B cell (primary cell): ENCODE data around the gene COX7A1. TPM values are rescaled to one million over a fixed set of nuclear protein-coding genes. Genes with fewer than 3 reads are reported as not detected.

Experiments used
- ATAC-seq: fragments of 200-7000 bp; cut with Tn5 transposase; one replicate; pipeline ENCODE4 v1.10.0; 2021; ENCODE audit warnings: low read depth, mild to moderate bottlenecking, moderate number of reproducible peaks, moderate library complexity
- CTCF ChIA-PET: fragments of 350-600 bp; sonication (Branson Sonifier 250); formaldehyde crosslinking; loops from one replicate; lab custom pipeline; 2021; ENCODE audit warnings: antibody characterized with exemption, inconsistent platforms; lab: Charles Lee
- POLR2A ChIA-PET: fragments of 350-600 bp; sonication (Branson Sonifier 250); formaldehyde crosslinking; loops from one replicate; lab custom pipeline; 2021; ENCODE audit warnings: antibody characterized with exemption; lab: Charles Lee
- DNase-seq: peaks from one replicate; pipeline ENCODE4 v3.0.0; 2013
- H2AFZ ChIP-seq: 2 replicates; pipeline ENCODE4 v1.6.1; 2012; ENCODE audit warnings: mild to moderate bottlenecking, low read depth, low read length; ENCODE audit not compliant: insufficient read depth, poor library complexity, severe bottlenecking
- H3K27ac ChIP-seq, 2 donors: 1 replicate in 1 of 2; 2 replicates in 1 of 2; pipeline ENCODE4 v1.5.1; 2012 to 2013; ENCODE audit warnings: low read length in 2 of 2, mild to moderate bottlenecking in 2 of 2, moderate library complexity in 1 of 2
- H3K27me3 ChIP-seq, 4 experiments: fragments of 200-600 bp in 1 of 4; sonication (generic) in 1 of 4; replicated peaks in 1 of 4; 1 replicate in 2 of 4; 2 replicates in 2 of 4; pipeline versions ENCODE4 v1.6.1 to v1.7.0; 2013 to 2016; ENCODE audit warnings: low read length in 3 of 4, mild to moderate bottlenecking in 2 of 4, mixed read lengths in 1 of 4, moderate library complexity in 1 of 4; ENCODE audit not compliant: insufficient read depth in 4 of 4, control insufficient read depth in 3 of 4; ENCODE audit errors: control extremely low read depth in 1 of 4
- H3K36me3 ChIP-seq, 2 experiments: replicated peaks in 1 of 2; 1 replicate in 1 of 2; 2 replicates in 1 of 2; pipeline versions ENCODE4 v1.6.1 to v1.7.1; 2013; ENCODE audit warnings: low read length in 1 of 2; ENCODE audit not compliant: insufficient read depth in 2 of 2, control insufficient read depth in 1 of 2; ENCODE audit errors: control extremely low read depth in 1 of 2, extremely low read depth in 1 of 2
- H3K4me1 ChIP-seq, 2 donors: fragments of 200-600 bp in 1 of 2; sonication (generic) in 1 of 2; 1 replicate in 1 of 2; 2 replicates in 1 of 2; pipeline versions ENCODE4 v1.5.1 to v1.6.1; 2013 to 2017; ENCODE audit warnings: low read length in 2 of 2; ENCODE audit not compliant: control insufficient read depth in 2 of 2, insufficient read depth in 2 of 2
- H3K4me2 ChIP-seq: replicated peaks from 2 replicates; pipeline ENCODE3; 2012; ENCODE audit warnings: mild to moderate bottlenecking, low read depth, low read length; ENCODE audit not compliant: poor library complexity, severe bottlenecking
- H3K4me3 ChIP-seq, 5 experiments: fragments of 200-600 bp in 1 of 5; sonication (generic) in 1 of 5; 1 replicate in 3 of 5; 2 replicates in 2 of 5; pipeline versions ENCODE4 v1.5.1 to v1.7.0; 2011 to 2016; ENCODE audit warnings: low read length in 4 of 5, mild to moderate bottlenecking in 4 of 5, low read depth in 2 of 5, control low read depth in 1 of 5, moderate library complexity in 1 of 5; ENCODE audit not compliant: insufficient read depth in 1 of 5; ENCODE audit errors: control extremely low read depth in 1 of 5, extremely low read depth in 1 of 5
- H3K79me2 ChIP-seq: fragments of 200-600 bp; sonication (generic); one replicate; pipeline ENCODE4 v1.6.0; 2016; ENCODE audit warnings: low read length; ENCODE audit not compliant: control insufficient read depth, insufficient read depth
- H3K9ac ChIP-seq: fragments of 200-600 bp; sonication (generic); 2 replicates; pipeline ENCODE4 v1.6.1; 2017; ENCODE audit warnings: mild to moderate bottlenecking, low read length, moderate library complexity
- H3K9me3 ChIP-seq, 3 donors: one replicate each; pipeline versions ENCODE4 v1.6.1 to v1.7.1; 2013; ENCODE audit warnings: low read length in 2 of 3; ENCODE audit not compliant: control insufficient read depth in 2 of 3, insufficient read depth in 1 of 3; ENCODE audit errors: control extremely low read depth in 1 of 3
- H4K20me1 ChIP-seq: 2 replicates; pipeline ENCODE4 v1.6.0; 2012; ENCODE audit warnings: mild to moderate bottlenecking, low read length; ENCODE audit not compliant: insufficient read depth, control insufficient read depth, poor library complexity, severe bottlenecking
- H3K27ac Mint-ChIP-seq: one replicate; pipeline ENCODE4 v1.8.0; 2021; ENCODE audit warnings: mixed read lengths
- H3K27me3 Mint-ChIP-seq: one replicate; pipeline ENCODE4 v1.8.0; 2021; ENCODE audit warnings: mixed read lengths
- H3K4me1 Mint-ChIP-seq: one replicate; pipeline ENCODE4 v1.8.0; 2021; ENCODE audit warnings: mixed read lengths
- H3K4me3 Mint-ChIP-seq: one replicate; pipeline ENCODE4 v1.8.0; 2021; ENCODE audit warnings: mixed read lengths
- H3K9me3 Mint-ChIP-seq: one replicate; pipeline ENCODE4 v1.8.0; 2022; ENCODE audit warnings: mixed read lengths; ENCODE audit not compliant: insufficient read depth
- CTCF ChIP-seq: fragments of 200-600 bp; IDR thresholded peaks from one replicate; pipeline ENCODE4 v1.8.0; 2022; ENCODE audit warnings: antibody characterized with exemption, mild to moderate bottlenecking
- EZH2 ChIP-seq: IDR thresholded peaks from 2 replicates; pipeline ENCODE4 v1.6.1; 2012; ENCODE audit warnings: borderline replicate concordance, low read depth, mild to moderate bottlenecking, moderate library complexity, low read length; ENCODE audit not compliant: insufficient read depth, poor library complexity, severe bottlenecking
- WGBS: methylation state at CpG from one replicate; pipeline ENCODE4 v1.1.5; 2013; ENCODE audit warnings: missing lambda C conversion rate; ENCODE audit not compliant: insufficient coverage; 5-methylcytosine and 5-hydroxymethylcytosine counted together
- intact Hi-C: fragments of 100-400 bp; cut with micrococcal nuclease; formaldehyde crosslinking; loops from one replicate; pipeline ENCODE4 v1.10.0; 2022
- polyA plus RNA-seq: library from polyadenylated mRNA; depleted of rRNA; stranded (reverse); fragments of >200 nt; gene quantifications from 2 replicates; pipeline ENCODE4 v1.2.3, GENCODE V29; 2012
- total RNA-seq, 2 donors: library from RNA; stranded (reverse); fragments of 120-200 nt in 1 of 2; gene quantifications; 1 replicate in 1 of 2; 2 replicates in 1 of 2; pipeline versions ENCODE4 v1.2.3 to v1.2.4, GENCODE V29; 2013 to 2022

The COX7A1 gene
- total and polyA plus RNA-seq, 2 donors (not counting 1 experiment from before 2014, with no cell fraction given), result not detected

- H2AFZ ChIP-seq, result peak within 1 kb of the TSS; percentile 92
- intact Hi-C loops, result loop anchor here (1.0 kb wide), 3 partner anchors 11 to 144 kb away; partner anchors contain the start of genes SDHAF1 and ZNF565
- peaks cover 19% of the 10 kb centered on the region for H4K20me1 ChIP-seq
- Mint-ChIP-seq H3K4me1 (peaks cover 15% of the 10 kb centered on the region), H3K27ac (peak within 1 kb of the TSS; percentile 94), H3K27me3 (no peaks in the 10 kb centered on the region), H3K4me3 (peak within 1 kb of the TSS; percentile 96), H3K9me3 (no peaks in the 10 kb centered on the region)
- ChIA-PET POLR2A (interaction anchor here (0.6 to 3.9 kb wide), 4 partner anchors 11 to 872 kb away, joined by 3 to 33 read pairs (median 6); partner anchors contain the start of genes POLR2I, TBCB and THAP8), CTCF (interaction anchor here (1.0 to 5.6 kb wide), 3 partner anchors 11 to 30 kb away, joined by 3 to 49 read pairs (median 7); no protein-coding TSS in a partner anchor)
- peaks cover 20% of the 10 kb centered on the region for H3K79me2 ChIP-seq
- H3K27me3 ChIP-seq, result no peaks in the 10 kb centered on the region
- H3K4me2 ChIP-seq, result peak within 1 kb of the TSS; percentile 96
- ATAC-seq (peak; percentile 76), DNase-seq (peak; percentile 95)
- peaks cover 0 to 13% of the 10 kb centered on the region in 2 experiments for H3K36me3 ChIP-seq
- WGBS, result under 1% methylated on average over 75 of the region's 75 CpGs
- H3K27ac ChIP-seq, result peak within 1 kb of the TSS; percentile 81 to 85
- no peak for TF ChIP-seq EZH2
- peak; percentile 37 for TF ChIP-seq CTCF
- peaks cover 4 to 14% of the 10 kb centered on the region in 2 donors for H3K4me1 ChIP-seq
- peak within 1 kb of the TSS; percentile 86 for H3K9ac ChIP-seq
- peak within 1 kb of the TSS; percentile 76 to 99 (median 89) for H3K4me3 ChIP-seq
- H3K9me3 ChIP-seq, result peaks cover 0 to 5% (median 0%) of the 10 kb centered on the region in 3 donors
Observed at GRCh38 chr19:36139473-36140303, 12.6 kb downstream of the COX7A1 start, which contains the start of gene CAPNS1. CAPNS1 (plus strand) TSS chr19:36140066; CDS start chr19:36141012, 946 bp downstream.
